A673 (cell line): ENCODE data around the gene AKAP7.

Experiments
- EZH2 ChIP-seq: fragments of 200-600 bp; sonication (generic); IDR thresholded peaks from 2 replicates; pipeline ENCODE4 v1.6.1; 2017; ENCODE audit warnings: borderline replicate concordance, low read depth, mild to moderate bottlenecking, mixed read lengths, antibody characterized with exemption, low read length; ENCODE audit not compliant: poor library complexity, severe bottlenecking
- TF ChIP-seq, protein P1 (sequence below): fragments of 300-800, 200-600 bp; sonication (generic); conservative IDR thresholded peaks from 2 replicates; pipeline ENCODE4 v1.5.1; 2017; ENCODE audit warnings: low read depth, mild to moderate bottlenecking, antibody characterized with exemption, low read length, moderate library complexity, mixed read lengths

DNA sequence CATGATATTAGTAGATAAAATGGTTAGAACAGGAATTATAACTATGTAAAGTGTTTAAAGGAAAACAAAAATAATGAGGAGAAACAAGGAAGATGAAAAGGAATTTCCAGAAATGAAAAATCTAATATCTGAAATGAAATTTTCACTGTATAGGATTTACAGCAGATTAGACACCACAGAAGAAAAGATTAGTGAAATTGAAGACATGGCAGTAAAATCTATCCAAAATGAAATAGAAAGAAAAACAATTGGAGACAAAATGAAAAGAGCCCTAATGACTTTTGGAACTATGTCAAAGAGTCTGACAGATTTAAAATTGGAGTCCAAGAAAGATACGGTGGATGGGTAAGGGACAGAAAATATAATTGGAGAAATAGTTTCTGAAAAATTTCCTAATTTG lies 174.2 kb downstream of the AKAP7 start:
- TF ChIP-seq, protein P1, sequence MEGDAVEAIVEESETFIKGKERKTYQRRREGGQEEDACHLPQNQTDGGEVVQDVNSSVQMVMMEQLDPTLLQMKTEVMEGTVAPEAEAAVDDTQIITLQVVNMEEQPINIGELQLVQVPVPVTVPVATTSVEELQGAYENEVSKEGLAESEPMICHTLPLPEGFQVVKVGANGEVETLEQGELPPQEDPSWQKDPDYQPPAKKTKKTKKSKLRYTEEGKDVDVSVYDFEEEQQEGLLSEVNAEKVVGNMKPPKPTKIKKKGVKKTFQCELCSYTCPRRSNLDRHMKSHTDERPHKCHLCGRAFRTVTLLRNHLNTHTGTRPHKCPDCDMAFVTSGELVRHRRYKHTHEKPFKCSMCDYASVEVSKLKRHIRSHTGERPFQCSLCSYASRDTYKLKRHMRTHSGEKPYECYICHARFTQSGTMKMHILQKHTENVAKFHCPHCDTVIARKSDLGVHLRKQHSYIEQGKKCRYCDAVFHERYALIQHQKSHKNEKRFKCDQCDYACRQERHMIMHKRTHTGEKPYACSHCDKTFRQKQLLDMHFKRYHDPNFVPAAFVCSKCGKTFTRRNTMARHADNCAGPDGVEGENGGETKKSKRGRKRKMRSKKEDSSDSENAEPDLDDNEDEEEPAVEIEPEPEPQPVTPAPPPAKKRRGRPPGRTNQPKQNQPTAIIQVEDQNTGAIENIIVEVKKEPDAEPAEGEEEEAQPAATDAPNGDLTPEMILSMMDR = no peak
- TF ChIP-seq EZH2 = no peak
